Aorta (tissue), 5 donors: ENCODE results near the gene CCDC68. TPM values are rescaled to one million over a fixed set of nuclear protein-coding genes. Genes with fewer than 3 reads are reported as not detected.

ENCODE experiments used
- ATAC-seq: fragments of 200-7000 bp; cut with Tn5 transposase; one replicate; pipeline ENCODE4 v1.9.1; 2022; ENCODE audit warnings: moderate library complexity; ENCODE audit not compliant: low FRiP score
- DNase-seq, 2 donors: peaks; one replicate each; pipeline ENCODE4 v3.0.0-alpha.2; 2020
- H3K27ac ChIP-seq, 2 donors: one replicate each; pipeline ENCODE4 v1.5.1; 2013; ENCODE audit warnings: low read length in 2 of 2, mild to moderate bottlenecking in 2 of 2, moderate library complexity in 2 of 2, control low read depth in 1 of 2, inconsistent platforms in 1 of 2, low read depth in 1 of 2
- H3K27me3 ChIP-seq, 2 donors: one replicate each; pipeline ENCODE4 v1.6.1; 2013; ENCODE audit warnings: control low read depth in 1 of 2, low read length in 1 of 2, mild to moderate bottlenecking in 1 of 2, moderate library complexity in 1 of 2; ENCODE audit not compliant: insufficient read depth in 2 of 2, control insufficient read depth in 1 of 2
- H3K36me3 ChIP-seq, 2 donors: one replicate each; pipeline ENCODE4 v1.6.1; 2013; ENCODE audit warnings: control low read depth in 1 of 2, low read length in 1 of 2, mild to moderate bottlenecking in 1 of 2; ENCODE audit not compliant: insufficient read depth in 2 of 2, control insufficient read depth in 1 of 2
- H3K4me1 ChIP-seq, 2 donors: one replicate each; pipeline ENCODE4 v1.6.1; 2013; ENCODE audit warnings: low read length in 2 of 2, control low read depth in 1 of 2, mild to moderate bottlenecking in 1 of 2, moderate library complexity in 1 of 2; ENCODE audit not compliant: insufficient read depth in 2 of 2, control insufficient read depth in 1 of 2
- H3K4me3 ChIP-seq, 2 donors: one replicate each; pipeline ENCODE4 v1.5.1; 2013; ENCODE audit warnings: low read length in 2 of 2, control low read depth in 1 of 2, mild to moderate bottlenecking in 1 of 2
- H3K9me3 ChIP-seq: one replicate; pipeline ENCODE4 v1.6.1; 2013; ENCODE audit warnings: mild to moderate bottlenecking, low read length; ENCODE audit not compliant: control insufficient read depth
- WGBS, 2 donors: extraction: QIAGEN DNeasy Blood & Tissue Kit; methylation state at CpG; one replicate each; pipeline ENCODE4 v1.1.7; 2013; 5-methylcytosine and 5-hydroxymethylcytosine counted together
- intact Hi-C, 2 donors: fragments of 100-400 bp; cut with DNase I; formaldehyde crosslinking; loops; one replicate each; pipeline versions ENCODE4 v1.14.2 to v1.15.0; 2022
- polyA plus RNA-seq, 2 donors: library from polyadenylated mRNA; stranded (reverse); fragments of 200-250 nt; gene quantifications; one replicate each; pipeline ENCODE4 v1.2.3, GENCODE V29; 2013
- total RNA-seq, 2 donors: library from RNA; stranded (reverse); fragmentation: NEBNext Ultra II Directional; extraction: Animal tissue kit (Norgen Biotek cat#: 25700); gene quantifications; one replicate each; pipeline ENCODE4 v1.2.1, GENCODE V29; 2021
- donor health status: healthy with polysubstance abuse.
- donor health status: Bipolar disorder and iron deficiency.
- donor health status: DM: no; HTN: no; CAD: no.
- donor health status: DM: no; HTN: no; CAD: no.
- donor health status: DM: yes; HTN: yes; CAD: no.

The CCDC68 gene
- total and polyA plus RNA-seq, 4 donors, result 1.9 to 9.4 (median 6.4) TPM

- Histone ChIP-seq H3K27me3 (no peaks in the 10 kb centered on the region), H3K36me3 (no peaks in the 10 kb centered on the region), H3K9me3 (no peaks in the 10 kb centered on the region), H3K4me1 (no peaks in the 10 kb centered on the region), H3K4me3 (no peak overlapping the region), H3K27ac (no peak overlapping the region)
- WGBS, 2 donors, result 67 to 71% methylated on average over 3 of the region's 3 CpGs
- DNase-seq (no peak), ATAC-seq (no peak)
- intact Hi-C loops, result no loop called here
Observed at GRCh38 chr18:54878659-54879358, 80.5 kb downstream of the CCDC68 start.

DNA sequence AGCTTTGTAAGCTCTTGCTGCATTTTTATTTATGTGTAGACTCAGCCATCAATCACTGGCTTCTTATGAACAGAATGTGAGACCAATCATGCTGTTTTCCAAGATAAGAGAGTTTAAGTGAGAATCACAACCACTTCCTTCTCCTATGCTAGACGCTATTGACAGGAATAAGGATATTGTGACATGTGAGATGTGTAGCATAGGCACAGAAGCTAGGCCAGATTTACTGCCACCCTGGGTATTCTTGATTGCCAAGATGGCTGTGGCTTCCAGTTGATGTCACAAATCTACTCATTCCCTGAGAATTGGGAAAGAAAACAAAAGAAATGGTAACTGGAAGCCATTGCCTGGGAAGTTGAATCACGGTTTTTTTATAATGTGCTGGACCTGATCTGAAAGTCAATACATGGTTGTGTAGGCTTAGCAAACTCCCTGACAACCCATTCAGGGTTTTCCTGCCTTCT is 81.1 kb downstream of the CCDC68 start:
- H3K27ac ChIP-seq, result no peak overlapping the region
- H3K4me1 ChIP-seq, result no peaks in the 10 kb centered on the region
- DNase-seq, result no peak
- H3K36me3 ChIP-seq, result no peaks in the 10 kb centered on the region
- no peaks in the 10 kb centered on the region for H3K27me3 ChIP-seq
- intact Hi-C loops, result no loop called here
- 56 to 64% methylated on average over 2 of the region's 2 CpGs for WGBS, 2 donors
- H3K4me3 ChIP-seq, result no peak overlapping the region
- H3K9me3 ChIP-seq, result no peaks in the 10 kb centered on the region
- ATAC-seq, result no peak

DNA sequence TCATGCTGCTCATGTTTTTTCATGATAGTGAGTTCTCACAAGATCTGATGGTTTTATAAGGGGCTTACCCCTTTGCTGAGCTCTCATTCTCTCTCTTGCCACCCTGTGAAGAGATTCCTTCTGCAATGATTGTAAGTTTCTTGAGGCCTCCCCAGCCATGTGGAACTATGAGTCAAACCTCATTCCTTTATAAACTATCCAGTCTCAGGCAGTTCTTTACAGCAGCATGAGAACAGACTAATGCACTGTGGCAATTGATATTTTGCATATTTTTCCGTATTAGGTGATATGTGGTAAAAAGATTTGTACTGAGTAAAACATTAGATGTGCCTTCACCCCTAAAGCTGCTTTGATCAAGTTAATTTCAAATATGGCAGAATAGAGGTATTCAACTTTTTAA is 82.2 kb downstream of the CCDC68 start:
- WGBS, 2 donors, result 89 to 93% methylated on average over 1 of the region's 1 CpG
- Histone ChIP-seq H3K27ac (no peak overlapping the region), H3K36me3 (no peaks in the 10 kb centered on the region), H3K4me3 (no peak overlapping the region), H3K27me3 (no peaks in the 10 kb centered on the region), H3K4me1 (no peaks in the 10 kb centered on the region), H3K9me3 (no peaks in the 10 kb centered on the region)
- intact Hi-C loops, result no loop called here
- ATAC-seq (no peak), DNase-seq (no peak)

GRCh38 chr18:54875063-54875462 is 84.2 kb downstream of the CCDC68 start:
- intact Hi-C loops, result no loop called here
- H3K4me3 ChIP-seq, result no peak overlapping the region
- H3K4me1 ChIP-seq, result no peaks in the 10 kb centered on the region
- ATAC-seq (no peak), DNase-seq (no peak)
- no peaks in the 10 kb centered on the region for H3K36me3 ChIP-seq
- H3K9me3 ChIP-seq, result no peaks in the 10 kb centered on the region
- no peak overlapping the region for H3K27ac ChIP-seq
- H3K27me3 ChIP-seq, result no peaks in the 10 kb centered on the region
- 80 to 96% methylated on average over 3 of the region's 3 CpGs for WGBS, 2 donors

DNA sequence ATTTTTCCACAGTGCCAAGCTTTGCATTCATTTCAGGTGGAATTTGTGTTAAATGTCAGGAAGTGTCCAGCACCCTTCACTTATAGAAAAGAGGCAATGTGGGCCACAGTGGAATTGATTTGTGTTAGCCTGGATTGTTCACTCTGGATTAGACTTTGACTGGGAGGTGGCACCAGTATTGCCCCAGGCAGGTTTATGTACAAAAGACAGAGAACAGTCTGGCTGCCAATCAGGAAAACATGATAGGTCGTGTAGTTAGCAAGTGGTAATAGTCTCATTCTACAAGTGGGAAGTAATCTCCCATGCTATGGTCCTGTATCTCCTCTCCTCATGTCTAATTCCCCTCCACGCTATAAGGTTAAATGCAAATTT is 85.4 kb downstream of the CCDC68 start:
- intact Hi-C loops, result no loop called here
- no peak overlapping the region for H3K4me3 ChIP-seq
- no peaks in the 10 kb centered on the region for H3K36me3 ChIP-seq
- no peak for ATAC-seq
- no peaks in the 10 kb centered on the region for H3K4me1 ChIP-seq
- H3K27ac ChIP-seq, result no peak overlapping the region
- no peak for DNase-seq
- no peaks in the 10 kb centered on the region for H3K27me3 ChIP-seq
- 51 to 55% methylated on average over 2 of the region's 2 CpGs for WGBS, 2 donors
- H3K9me3 ChIP-seq, result no peaks in the 10 kb centered on the region

DNA sequence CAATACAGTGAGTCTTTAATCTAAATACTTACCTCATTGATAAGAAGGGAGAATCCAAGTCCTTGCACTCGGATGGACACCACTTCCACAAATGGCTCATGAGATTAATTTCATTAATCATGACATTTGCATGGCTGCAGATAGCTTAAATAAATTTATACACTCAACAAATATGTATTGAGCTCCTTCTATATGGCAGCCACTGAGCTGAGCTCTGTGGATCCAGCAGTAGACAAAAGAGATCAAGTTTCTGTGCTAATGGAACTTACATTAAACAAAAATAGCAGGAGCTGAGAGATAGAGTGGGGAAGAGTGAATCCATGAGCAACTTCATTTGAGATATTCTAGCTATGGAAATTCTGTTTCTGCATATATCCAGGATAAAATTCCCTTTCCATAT is 86.6 kb downstream of the CCDC68 start:
- no peaks in the 10 kb centered on the region for H3K9me3 ChIP-seq
- H3K36me3 ChIP-seq, result no peaks in the 10 kb centered on the region
- ATAC-seq (no peak), DNase-seq (no peak)
- no peaks in the 10 kb centered on the region for H3K27me3 ChIP-seq
- H3K27ac ChIP-seq, result no peak overlapping the region
- intact Hi-C loops, result no loop called here
- no peak overlapping the region for H3K4me3 ChIP-seq
- WGBS, 2 donors, result 29 to 53% methylated on average over 1 of the region's 1 CpG
- H3K4me1 ChIP-seq, result no peaks in the 10 kb centered on the region

DNA sequence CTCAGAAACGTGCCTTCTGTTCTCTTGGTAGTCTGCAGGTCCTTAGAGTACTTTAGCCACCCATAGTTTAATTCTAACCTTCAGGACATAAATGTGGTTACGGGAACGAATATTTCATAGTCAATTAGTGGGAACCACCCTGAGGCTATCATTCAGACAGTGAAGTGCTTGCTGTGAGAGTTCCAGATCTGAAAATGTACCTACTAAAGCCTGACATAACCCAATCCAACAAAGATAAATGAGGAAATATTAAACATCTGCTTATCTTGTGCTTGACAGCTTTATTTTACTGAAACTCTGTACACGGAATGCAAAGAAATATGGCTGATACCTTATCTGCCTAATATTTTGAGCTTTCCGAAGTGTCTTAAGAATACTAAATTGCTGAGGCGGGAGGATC is 88.0 kb downstream of the CCDC68 start:
- Histone ChIP-seq H3K4me3 (no peak overlapping the region), H3K27ac (no peak overlapping the region), H3K9me3 (no peaks in the 10 kb centered on the region), H3K36me3 (no peaks in the 10 kb centered on the region), H3K27me3 (no peaks in the 10 kb centered on the region), H3K4me1 (no peaks in the 10 kb centered on the region)
- ATAC-seq (no peak), DNase-seq (no peak)
- WGBS, 2 donors, result 64 to 68% methylated on average over 6 of the region's 6 CpGs
- intact Hi-C loops, result no loop called here

- H3K27ac ChIP-seq, result no peak overlapping the region
- no peak for DNase-seq
- 82 to 84% methylated on average over 5 of the region's 5 CpGs for WGBS, 2 donors
Observed at GRCh38 chr18:54867131-54867530, 92.1 kb downstream of the CCDC68 start.

GRCh38 chr18:54860941-54861340 is 98.3 kb downstream of the CCDC68 start:
- Histone ChIP-seq H3K4me1 (no peaks in the 10 kb centered on the region), H3K36me3 (no peaks in the 10 kb centered on the region), H3K27ac (no peak overlapping the region), H3K27me3 (peaks cover 0 to 2% of the 10 kb centered on the region in 2 donors), H3K9me3 (peaks cover 2% of the 10 kb centered on the region), H3K4me3 (no peak overlapping the region)
- ATAC-seq (no peak), DNase-seq (no peak)
- intact Hi-C loops, result no loop called here
- WGBS, 2 donors, result 31 to 38% methylated on average over 1 of the region's 1 CpG

More at GRCh38 chr18:54867131-54867530, 92.1 kb downstream of the CCDC68 start:
- no peaks in the 10 kb centered on the region for H3K36me3 ChIP-seq
- H3K4me3 ChIP-seq, result no peak overlapping the region
- no peaks in the 10 kb centered on the region for H3K9me3 ChIP-seq
- H3K27me3 ChIP-seq, result no peaks in the 10 kb centered on the region
- no peak for ATAC-seq
- intact Hi-C loops, result no loop called here
- H3K4me1 ChIP-seq, result no peaks in the 10 kb centered on the region
